Left lung (tissue), 10 donors: ENCODE results near the gene PYGB. TPM values are rescaled to one million over a fixed set of nuclear protein-coding genes. Genes with fewer than 3 reads are reported as not detected.
A peak's percentile ranks its signal among the peaks of the same experiment; 100 is the strongest.
"Not testable (repeated sequence)": the region's sequence is repeated elsewhere in the genome, so short reads cannot be mapped to it uniquely, and the experiment has no call there.

Experiments used
- ATAC-seq: fragments of 200-7000 bp; cut with Tn5 transposase; one replicate; pipeline ENCODE4 v1.9.1; 2020; ENCODE audit warnings: moderate library complexity
- DNase-seq, 4 donors: peaks; one replicate each; pipeline ENCODE4 v3.0.0-alpha.2; 2013 to 2020
- H3K27ac ChIP-seq, 2 donors: fragments of 200-600 bp; sonication (generic) in 1 of 2; one replicate each; pipeline versions ENCODE4 v1.5.0 to v1.8.0; 2020 to 2021
- H3K27me3 ChIP-seq, 2 donors: fragments of 200-600 bp; sonication (generic) in 1 of 2; one replicate each; pipeline versions ENCODE4 v1.5.0 to v1.8.0; 2020 to 2021
- H3K36me3 ChIP-seq, 2 donors: fragments of 200-600 bp; sonication (generic) in 1 of 2; one replicate each; pipeline versions ENCODE4 v1.5.0 to v1.8.0; 2020 to 2021
- H3K4me1 ChIP-seq, 2 donors: fragments of 200-600 bp; one replicate each; pipeline ENCODE4 v1.8.0; 2021
- H3K4me3 ChIP-seq, 2 donors: fragments of 200-600 bp; sonication (generic) in 1 of 2; one replicate each; pipeline versions ENCODE4 v1.5.0 to v1.8.0; 2020 to 2021; ENCODE audit warnings: mild to moderate bottlenecking in 1 of 2
- H3K9me3 ChIP-seq, 2 donors: fragments of 200-600 bp; sonication (generic) in 1 of 2; one replicate each; pipeline versions ENCODE4 v1.5.0 to v1.8.0; 2020 to 2021
- intact Hi-C, 2 donors: fragments of 100-400 bp; cut with DNase I; formaldehyde crosslinking; loops; one replicate each; pipeline versions ENCODE4 v1.11.2 to v1.14.2; 2022
- polyA plus RNA-seq, 6 donors: library from polyadenylated mRNA; unstranded; fragments of 120-200 nt; gene quantifications; one replicate each; pipeline ENCODE4 v1.2.1, GENCODE V29; 2013; ENCODE audit not compliant: insufficient read length in 6 of 6
- total RNA-seq, 2 donors: library from RNA; stranded (reverse); fragmentation: NEBNext Ultra II Directional; extraction: Animal tissue kit (Norgen Biotek cat#: 25700); gene quantifications; one replicate each; pipeline ENCODE4 v1.2.1, GENCODE V29; 2021
- TF ChIP-seq, protein P1 (sequence below), 2 donors: fragments of 200-600 bp; sonication (generic) in 1 of 2; IDR thresholded peaks; one replicate each; pipeline versions ENCODE4 v1.5.0 to v1.8.0; 2021; ENCODE audit warnings: antibody characterized with exemption in 2 of 2
- donor health status: DM: no; HTN: yes; CAD: no.
- donor health status: DM: no; HTN: no; CAD: no.

PYGB gene
- total and polyA plus RNA-seq, 8 donors: 37.8 to 81.3 (median 47.8) TPM

DNA sequence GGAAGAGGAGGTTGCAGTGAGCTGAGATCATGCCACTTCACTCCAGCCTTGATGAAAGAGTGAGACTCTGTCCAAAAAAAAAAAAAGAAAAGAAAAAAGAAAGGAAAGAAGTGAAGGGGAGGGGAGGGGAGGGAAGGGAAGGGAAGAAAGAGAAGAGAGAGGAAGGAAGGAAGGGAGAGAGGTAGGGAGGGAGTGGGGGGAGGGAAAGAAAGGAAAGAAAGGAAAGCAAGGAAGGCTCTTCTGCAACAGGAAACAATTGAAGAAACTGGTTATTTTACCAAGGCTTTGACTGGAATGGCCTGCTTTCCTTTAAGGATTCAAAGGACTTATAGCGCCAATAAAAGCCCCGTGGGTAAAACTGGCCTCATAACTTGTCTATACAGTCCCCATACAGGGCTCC lies 78.1 kb downstream of the PYGB start:
- Histone ChIP-seq H3K9me3 (no peaks in the 10 kb centered on the region), H3K27ac (no peak overlapping the region), H3K4me3 (no peak overlapping the region), H3K27me3 (no peaks in the 10 kb centered on the region), H3K36me3 (peaks cover 0 to 20% of the 10 kb centered on the region in 2 donors), H3K4me1 (peaks cover 0 to 52% of the 10 kb centered on the region in 2 donors)
- intact Hi-C loops: no loop called here
- TF ChIP-seq, protein P1, sequence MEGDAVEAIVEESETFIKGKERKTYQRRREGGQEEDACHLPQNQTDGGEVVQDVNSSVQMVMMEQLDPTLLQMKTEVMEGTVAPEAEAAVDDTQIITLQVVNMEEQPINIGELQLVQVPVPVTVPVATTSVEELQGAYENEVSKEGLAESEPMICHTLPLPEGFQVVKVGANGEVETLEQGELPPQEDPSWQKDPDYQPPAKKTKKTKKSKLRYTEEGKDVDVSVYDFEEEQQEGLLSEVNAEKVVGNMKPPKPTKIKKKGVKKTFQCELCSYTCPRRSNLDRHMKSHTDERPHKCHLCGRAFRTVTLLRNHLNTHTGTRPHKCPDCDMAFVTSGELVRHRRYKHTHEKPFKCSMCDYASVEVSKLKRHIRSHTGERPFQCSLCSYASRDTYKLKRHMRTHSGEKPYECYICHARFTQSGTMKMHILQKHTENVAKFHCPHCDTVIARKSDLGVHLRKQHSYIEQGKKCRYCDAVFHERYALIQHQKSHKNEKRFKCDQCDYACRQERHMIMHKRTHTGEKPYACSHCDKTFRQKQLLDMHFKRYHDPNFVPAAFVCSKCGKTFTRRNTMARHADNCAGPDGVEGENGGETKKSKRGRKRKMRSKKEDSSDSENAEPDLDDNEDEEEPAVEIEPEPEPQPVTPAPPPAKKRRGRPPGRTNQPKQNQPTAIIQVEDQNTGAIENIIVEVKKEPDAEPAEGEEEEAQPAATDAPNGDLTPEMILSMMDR (IDR thresholded peaks at IDR 0.05): no peak
- DNase-seq: no peak
- no peak for ATAC-seq

DNA sequence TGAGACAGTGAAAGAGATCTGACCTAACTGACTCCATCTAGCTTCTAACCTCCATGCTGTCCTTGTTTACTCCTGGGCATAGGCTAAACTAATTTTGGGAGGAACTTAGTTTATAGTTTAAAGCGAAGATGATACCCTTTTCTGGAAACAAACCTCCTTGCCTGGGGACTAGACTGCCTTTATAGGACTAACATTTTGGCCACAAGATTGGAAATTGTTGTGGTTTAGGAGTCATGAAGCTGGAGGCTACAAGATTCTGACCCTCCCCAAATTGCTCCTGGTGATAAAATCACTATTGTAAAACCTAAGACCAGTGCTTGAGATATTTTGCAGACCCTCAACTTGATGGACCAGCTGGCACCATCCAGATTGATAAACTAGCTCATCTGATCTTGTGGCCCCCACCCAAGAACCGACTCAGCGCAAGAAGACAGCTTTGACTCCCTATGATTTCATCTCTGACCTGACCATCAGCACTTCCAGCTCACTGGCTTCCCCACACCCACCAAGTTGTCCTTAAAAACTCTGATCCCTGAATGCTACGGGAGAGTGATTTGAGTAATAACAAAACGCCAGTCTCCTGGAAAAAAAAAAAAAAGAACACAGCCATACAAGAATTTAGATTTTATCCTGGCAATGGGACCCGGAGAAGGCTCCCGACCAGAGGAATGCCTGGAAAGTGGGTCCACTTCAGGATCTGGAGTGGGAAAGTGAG lies 79.8 kb downstream of the PYGB start:
- intact Hi-C loops: no loop called here
- peaks cover 0 to 4% of the 10 kb centered on the region in 2 donors for H3K36me3 ChIP-seq
- no peak overlapping the region for H3K27ac ChIP-seq
- no peaks in the 10 kb centered on the region for H3K9me3 ChIP-seq
- no peak for ATAC-seq
- peaks cover 0 to 44% of the 10 kb centered on the region in 2 donors for H3K4me1 ChIP-seq
- H3K4me3 ChIP-seq: no peak overlapping the region
- no peak for DNase-seq
- no peaks in the 10 kb centered on the region for H3K27me3 ChIP-seq
- TF ChIP-seq, protein P1 (IDR thresholded peaks at IDR 0.05): no peak

DNA sequence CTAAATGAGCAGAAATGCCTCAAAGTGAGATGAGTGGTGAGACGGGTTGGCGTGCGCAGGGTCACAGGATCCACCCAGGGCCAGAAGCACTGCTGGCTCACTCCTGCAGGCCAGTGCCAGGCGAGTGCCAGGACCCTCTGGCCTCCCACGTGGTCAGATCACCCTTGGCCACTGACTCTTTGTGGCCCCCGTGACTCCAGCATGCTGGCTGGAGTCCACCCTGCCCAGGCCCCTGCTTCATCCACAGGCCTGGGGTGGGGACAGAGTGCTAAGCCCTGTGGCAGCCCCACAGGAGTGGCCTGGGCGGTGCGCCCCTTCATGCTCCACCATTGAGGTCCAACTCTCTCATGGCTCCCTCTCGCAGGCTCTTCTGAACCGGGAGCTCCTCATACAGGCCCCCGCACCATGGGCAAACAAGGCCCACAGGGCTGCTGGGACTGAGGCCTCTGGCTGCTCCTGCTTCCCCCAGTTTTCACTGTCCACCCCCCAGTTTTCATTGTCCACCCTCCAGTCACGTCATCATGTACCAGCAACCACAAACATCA lies 81.1 kb downstream of the PYGB start:
- DNase-seq: no peak
- peaks cover 0 to 36% of the 10 kb centered on the region in 2 donors for H3K4me1 ChIP-seq
- H3K4me3 ChIP-seq: no peak overlapping the region
- ATAC-seq: no peak
- H3K27ac ChIP-seq: no peak overlapping the region
- H3K27me3 ChIP-seq: no peaks in the 10 kb centered on the region
- no peaks in the 10 kb centered on the region for H3K9me3 ChIP-seq
- intact Hi-C loops: no loop called here
- H3K36me3 ChIP-seq: no peaks in the 10 kb centered on the region
- TF ChIP-seq, protein P1 (IDR thresholded peaks at IDR 0.05): no peak

DNA sequence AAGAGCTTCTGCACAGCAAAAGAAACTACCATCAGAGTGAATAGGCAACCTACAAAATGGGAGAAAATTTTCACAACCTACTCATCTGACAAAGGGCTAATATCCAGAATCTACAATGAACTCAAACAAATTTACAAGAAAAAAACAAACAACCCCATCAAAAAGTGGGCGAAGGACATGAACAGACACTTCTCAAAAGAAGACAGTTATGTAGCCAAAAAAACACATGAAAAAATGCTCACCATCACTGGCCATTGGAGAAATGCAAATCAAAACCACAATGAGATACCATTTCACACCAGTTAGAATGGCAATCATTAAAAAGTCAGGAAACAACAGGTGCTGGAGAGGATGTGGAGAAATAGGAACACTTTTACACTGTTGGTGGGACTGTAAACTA lies 87.1 kb downstream of the PYGB start:
- DNase-seq, intact Hi-C loops, H3K9me3 ChIP-seq: not testable (repeated sequence)

DNA sequence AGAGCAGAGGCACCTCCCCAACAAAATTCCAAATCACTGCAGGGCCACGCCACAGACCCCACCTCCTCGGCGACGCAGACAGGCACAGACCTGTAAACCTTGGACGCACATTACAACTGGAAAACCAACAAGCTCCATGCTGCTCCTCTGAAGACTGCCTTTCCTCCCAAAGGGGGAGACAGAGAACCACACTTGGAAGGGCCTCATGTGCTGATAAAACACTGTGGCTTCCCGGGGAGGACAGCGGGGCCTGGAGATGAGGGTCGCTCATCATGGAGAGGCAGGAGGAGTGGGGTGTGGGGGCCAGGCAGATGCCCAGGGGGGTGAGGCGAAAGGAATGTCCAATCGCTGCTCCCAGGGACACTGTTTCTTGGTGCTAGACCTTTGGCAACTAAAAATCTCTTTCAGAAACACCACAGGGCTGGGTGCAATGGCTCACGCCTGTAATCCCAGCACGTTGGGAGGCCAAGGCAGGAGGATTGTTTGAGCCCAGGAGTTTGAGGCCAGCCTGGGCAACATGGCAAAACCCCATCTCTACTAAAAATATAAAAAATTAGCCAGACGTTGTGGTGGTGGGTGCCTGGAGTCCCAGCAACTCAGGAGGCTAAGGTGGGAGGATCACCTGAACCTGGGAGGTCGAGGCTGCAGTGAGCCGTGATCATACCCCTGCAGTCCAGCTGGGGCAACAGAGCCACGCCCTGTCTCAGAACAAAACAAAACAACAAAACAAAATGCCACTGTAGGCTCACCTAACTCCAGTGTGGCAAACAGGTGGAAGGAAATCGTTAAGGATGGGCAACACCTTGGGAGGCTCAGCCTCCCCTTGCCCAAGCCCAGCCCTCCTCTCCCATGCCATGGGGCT lies 88.9 kb downstream of the PYGB start:
- H3K27ac ChIP-seq: no peak overlapping the region
- intact Hi-C loops: no loop called here
- H3K36me3 ChIP-seq: peaks cover 0 to 23% of the 10 kb centered on the region in 2 donors
- TF ChIP-seq, protein P1 (IDR thresholded peaks at IDR 0.05): no peak
- DNase-seq: no peak
- no peaks in the 10 kb centered on the region for H3K27me3 ChIP-seq
- no peaks in the 10 kb centered on the region for H3K4me1 ChIP-seq
- no peaks in the 10 kb centered on the region for H3K9me3 ChIP-seq
- no peak overlapping the region for H3K4me3 ChIP-seq
- peak; percentile 34 for ATAC-seq

More for the DNA sequence above, 87.1 kb downstream of the PYGB start:
- not testable (repeated sequence) for H3K4me1 ChIP-seq, H3K4me3 ChIP-seq, H3K27ac ChIP-seq, ATAC-seq, H3K27me3 ChIP-seq
- peaks cover 0 to 23% of the 10 kb centered on the region in 2 donors for H3K36me3 ChIP-seq
